Stimulated activated CD4-positive, alpha-beta T cell treated with anti-CD3 and anti-CD28 coated beads, Interleukin-12 subunit alpha, Interleukin-12 subunit beta, amount 100 ng/mL, for 24 hours (primary cell): ENCODE data around the gene RIIAD1.
"Not testable (repeated sequence)": the region's sequence is repeated elsewhere in the genome, so short reads cannot be mapped to it uniquely, and the experiment has no call there.

Source experiments
- DNase-seq, 2 experiments: peaks; one replicate each; pipeline ENCODE4 v3.0.0-alpha.2; 2020; ENCODE audit warnings: low read depth in 2 of 2

Gene RIIAD1

DNA sequence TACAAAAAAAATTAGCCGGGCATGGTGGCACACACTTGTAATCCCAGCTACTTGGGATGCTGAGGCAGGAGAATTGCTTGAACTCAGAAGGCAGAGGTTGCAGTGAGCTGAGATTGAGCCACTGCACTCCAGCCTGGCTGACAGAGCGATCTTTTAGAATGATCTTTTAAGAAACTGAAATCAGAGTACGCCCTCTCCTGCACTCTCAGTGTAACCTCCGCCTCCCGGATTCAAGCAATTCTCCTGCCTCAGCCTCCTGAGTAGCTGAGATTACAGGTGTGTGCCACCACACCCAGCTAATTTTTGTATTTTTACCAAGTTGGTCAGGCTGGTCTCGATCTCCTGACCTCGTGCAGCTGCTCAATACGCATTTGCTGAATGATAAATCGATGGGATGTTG is 12.7 kb downstream of the RIIAD1 start:
- DNase-seq = not testable (repeated sequence)

- DNase-seq = no peak
Measured at GRCh38 chr1:151737026-151737425, 15.7 kb downstream of the RIIAD1 start.

DNA sequence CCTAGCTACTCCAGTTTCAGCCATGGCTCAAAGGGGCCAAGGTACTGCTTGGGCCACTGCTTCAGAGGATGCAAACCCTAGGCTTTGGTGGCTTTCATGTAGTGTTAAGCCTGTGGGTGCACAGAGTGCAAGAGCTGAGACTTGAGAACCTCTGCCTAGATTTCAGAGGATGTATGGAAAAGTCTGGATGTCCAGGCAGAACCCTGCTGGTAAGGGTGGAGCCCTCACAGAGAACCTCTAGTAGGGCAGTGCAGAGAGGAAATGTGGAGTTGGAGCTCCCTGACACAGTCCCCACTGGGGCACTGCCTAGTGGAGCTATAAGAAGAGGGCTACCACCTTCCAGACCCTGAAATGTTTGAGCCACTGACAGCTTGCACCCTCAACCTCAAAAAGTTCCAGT is 16.2 kb downstream of the RIIAD1 start:
- no peak for DNase-seq

DNA sequence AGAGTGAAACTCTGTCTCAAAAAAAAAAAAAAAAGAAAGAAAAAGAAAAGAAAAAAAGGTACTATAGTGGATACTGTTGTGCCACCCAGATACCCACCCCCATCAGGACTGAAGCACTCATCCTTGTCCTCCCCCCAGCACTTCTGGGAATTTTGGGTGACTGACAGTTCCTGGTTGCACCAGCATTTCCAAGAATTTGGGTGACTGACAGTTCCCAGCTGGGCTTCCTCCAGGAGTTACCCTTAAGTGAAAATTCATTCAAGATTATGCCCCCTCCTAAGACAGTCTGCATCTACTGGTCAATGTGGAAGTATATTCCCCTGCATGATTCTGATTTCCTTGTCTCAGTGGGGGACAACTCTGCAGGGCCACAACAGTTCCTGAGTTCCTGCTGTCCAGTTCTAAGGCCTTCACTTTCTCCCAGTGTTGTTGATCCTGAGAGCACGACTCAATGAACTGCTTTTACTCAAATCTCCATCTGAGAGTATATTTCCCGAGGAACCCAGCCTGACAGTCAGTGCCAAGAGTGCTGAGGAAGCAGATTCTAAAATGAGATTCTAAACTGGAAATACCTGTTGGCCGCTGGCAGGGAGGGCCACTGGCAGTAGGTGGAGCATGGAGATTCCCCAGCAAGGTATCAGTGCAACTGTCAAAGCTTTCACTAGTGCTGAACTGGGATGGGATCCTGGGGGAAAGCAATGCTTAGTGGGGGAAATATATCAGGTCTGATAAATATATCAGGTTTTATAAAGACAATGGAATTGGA is 18.5 kb downstream of the RIIAD1 start:
- no peak for DNase-seq

- DNase-seq = no peak
Measured at GRCh38 chr1:151741516-151741915, 20.2 kb downstream of the RIIAD1 start.

GRCh38 chr1:151756291-151756690 is 35.0 kb downstream of the RIIAD1 start:
- DNase-seq = no peak

GRCh38 chr1:151759241-151759640 is 37.9 kb downstream of the RIIAD1 start:
- DNase-seq = no peak

DNA sequence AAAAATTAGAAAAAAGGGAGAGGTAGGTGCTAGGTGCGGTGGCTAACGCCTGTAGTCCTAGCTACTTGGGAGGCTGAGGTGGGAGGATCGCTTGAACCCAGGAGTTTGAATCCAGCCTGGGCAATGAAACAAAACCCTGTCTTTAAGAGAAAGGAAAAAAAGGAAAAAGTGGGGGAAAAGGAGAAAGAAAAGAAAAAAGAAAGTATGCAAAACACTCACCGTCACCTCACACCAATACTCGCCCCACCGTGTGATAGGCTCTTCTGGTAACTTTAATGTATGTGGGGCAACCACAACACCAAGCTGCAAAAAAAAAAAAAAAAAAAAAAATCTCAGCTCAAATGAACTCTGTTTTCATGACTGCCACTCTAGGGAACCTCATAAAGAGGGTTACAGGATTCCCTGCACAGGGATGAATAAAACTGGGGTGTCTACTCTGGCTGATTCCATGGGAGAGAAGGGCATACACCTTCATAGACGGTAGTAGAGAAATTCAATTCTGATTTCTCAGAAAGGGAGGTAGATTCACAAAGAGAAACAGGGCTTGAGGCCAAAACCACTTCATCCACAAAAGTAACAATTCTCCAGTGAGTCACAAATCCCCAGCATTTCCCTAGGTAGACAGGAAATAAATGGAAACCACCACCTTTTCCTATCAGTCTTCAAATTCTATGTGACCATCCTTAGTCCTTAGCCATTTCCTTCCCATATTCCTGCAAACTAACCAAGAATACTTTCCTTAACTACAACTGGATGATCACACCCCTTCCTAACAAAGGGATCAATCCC is 39.5 kb downstream of the RIIAD1 start:
- no peak for DNase-seq

- DNase-seq = peak; percentile 77 to 82
Measured at GRCh38 chr1:151762941-151763921, 41.9 kb downstream of the RIIAD1 start, which contains the start of gene MRPL9. MRPL9 (minus strand) TSS chr1:151763496; CDS start chr1:151763479, 17 bp downstream.

GRCh38 chr1:151763990-151764389 is 42.7 kb downstream of the RIIAD1 start:
- no peak for DNase-seq

DNA sequence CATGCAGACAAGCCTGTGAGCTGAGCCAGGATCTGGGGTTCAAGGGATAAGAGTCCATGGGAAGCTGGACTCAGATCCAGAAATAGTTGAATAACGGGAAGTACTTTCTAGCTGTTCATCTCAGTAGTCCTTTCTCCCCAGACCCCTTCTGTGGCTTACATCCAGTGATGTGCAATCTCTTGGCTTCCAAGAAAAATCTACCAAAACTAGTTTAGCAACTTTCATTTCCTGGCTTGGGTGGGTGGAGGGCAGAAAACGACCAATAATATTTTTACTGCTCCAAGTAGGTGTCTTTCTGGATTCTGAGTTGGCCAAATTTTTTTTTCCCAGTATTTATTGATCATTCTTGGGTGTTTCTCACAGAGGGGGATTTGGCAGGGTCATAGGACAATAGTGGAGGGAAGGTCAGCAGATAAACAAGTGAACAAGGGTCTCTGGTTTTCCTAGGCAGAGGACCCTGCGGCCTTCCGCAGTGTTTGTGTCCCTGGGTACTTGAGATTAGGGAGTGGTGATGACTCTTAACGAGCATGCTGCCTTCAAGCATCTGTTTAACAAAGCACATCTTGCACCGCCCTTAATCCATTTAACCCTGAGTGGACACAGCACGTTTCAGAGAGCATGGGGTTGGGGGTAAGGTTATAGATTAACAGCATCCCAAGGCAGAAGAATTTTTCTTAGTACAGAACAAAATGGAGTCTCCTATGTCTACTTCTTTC is 47.2 kb downstream of the RIIAD1 start:
- not testable (repeated sequence) for DNase-seq

GRCh38 chr1:151769270-151769669 is 47.9 kb downstream of the RIIAD1 start:
- DNase-seq = not testable (repeated sequence)

DNA sequence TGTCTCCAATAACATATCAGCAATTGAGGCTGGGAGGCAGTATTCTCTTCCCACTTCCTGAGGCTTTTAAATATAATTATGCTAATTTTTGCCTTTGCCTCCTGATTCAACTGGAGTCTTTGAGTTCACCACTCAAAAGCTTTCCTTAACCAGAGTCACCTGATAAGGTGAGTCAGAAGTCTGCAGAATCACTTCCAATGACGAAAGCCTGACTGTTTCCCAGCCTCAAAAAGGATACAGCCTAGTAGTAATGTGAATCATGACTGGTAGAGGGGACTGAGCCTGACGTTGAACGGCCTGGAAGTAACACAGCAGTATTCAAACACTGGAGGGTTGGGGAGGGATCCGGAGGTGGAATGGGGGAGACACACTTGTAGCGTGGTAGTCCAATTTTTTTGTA is 52.4 kb downstream of the RIIAD1 start:
- DNase-seq = no peak

DNA sequence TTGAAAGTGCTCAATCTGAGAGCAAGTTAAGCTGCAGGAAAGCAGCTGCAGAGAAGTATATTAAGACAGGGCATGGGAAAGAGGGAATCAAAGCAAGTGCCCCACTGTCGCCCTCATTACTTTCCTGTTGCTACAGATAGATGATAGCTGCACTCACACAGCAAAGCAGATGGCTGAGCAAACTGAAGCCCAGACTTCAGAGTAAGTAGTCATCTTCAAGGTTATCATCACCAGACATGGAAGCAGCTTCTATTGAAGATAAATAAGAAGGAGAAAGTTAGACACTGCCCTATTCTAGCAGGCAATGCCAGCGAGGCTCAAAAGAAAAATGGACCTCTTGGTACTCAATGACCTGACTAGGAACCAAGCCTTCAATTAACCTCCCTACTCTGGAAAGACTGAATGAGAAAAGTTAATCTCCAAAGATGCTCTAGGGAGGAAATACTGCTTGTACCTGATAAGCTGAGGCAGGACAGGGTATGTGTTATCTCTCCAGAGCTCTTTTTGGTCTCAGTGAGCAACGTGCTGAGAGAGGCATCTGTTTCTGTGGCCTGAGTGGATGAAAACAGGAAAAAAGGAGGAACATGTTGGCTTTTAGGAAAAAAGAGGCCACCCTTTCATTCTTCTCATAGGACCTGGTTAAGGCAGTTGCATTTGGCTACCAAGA is 53.1 kb downstream of the RIIAD1 start:
- no peak for DNase-seq

DNA sequence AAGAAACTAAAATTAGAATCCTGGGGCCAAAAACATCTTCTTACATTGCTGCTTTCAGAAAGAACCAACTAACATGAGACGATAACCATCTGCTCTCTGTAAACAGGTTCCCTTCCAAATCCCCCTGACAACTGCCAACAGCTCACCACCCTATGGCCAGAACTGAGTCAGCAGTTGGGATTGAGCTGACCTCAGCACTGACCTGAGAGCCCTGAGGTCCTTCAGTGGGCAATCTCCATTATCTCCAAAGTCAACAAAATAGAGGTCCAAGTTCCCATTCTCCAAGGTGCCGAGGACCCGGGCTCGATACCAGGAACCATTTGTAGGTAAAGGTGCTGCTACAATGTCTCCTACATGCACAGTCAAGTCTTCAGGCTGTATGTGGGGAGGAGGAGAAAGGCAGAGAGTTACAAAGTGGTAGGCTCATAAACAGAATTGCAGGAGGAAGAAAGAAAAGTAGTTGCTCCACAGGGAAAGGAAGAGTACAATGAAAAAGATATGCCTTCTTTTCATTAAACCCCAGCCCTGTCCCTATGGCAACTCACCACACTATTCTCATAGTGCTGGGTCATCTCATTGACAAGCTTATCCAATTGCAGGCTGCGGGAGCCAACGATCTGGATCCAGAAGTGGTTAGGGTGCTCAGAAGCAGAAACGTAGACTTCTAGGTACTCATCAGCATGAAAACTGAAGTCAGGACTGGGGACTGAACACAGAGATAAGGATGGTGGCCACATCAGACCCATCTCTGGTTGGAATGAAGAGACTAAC is 54.8 kb downstream of the RIIAD1 start:
- DNase-seq = no peak

DNA sequence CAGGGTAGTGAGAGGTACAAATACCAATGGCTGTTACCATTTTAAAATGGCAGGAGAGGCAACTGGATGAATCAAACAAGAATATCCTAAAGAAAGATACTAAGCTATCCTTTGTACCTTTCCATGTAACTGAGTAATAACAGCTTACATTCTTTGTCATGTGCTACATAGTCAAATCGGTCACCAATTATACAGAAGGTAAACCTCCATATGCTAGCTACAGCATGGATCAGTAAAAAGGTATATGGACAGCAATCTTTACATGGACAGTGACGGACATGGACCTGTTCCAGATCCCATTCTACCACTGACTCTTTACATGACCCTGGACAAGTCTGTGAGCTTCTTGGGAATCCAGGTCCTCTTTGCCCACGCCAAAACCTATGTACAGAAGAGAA is 55.3 kb downstream of the RIIAD1 start:
- no peak for DNase-seq

DNA sequence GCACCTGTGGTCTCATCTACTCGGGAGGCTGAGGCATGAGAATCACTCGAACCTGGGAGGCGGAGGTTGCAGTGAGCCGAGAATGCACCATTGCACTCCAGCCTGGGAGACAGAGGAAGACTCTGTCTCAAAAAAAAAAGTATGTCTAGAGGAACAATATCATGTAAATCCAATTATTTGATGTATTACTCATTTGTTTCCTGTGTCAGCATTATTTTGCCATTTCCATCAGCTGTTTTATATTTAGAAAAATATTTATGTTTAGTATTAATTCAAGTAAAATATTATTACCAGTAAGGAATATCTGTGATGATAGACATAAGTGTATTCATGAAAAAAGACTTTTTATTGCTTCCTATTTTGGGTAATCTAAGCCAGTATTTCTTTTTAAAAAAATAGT is 56.0 kb downstream of the RIIAD1 start:
- no peak for DNase-seq
